Epithelial cell of proximal tubule (primary cell): ENCODE measurements around the gene ATP5MK. TPM values are rescaled to one million over a fixed set of nuclear protein-coding genes. Genes with fewer than 3 reads are reported as not detected.

Experiments
- DNase-seq: peaks from one replicate; pipeline ENCODE4 v3.0.0-alpha.2; 2011; ENCODE audit warnings: low read depth
- H3K4me3 ChIP-seq: 2 replicates; pipeline ENCODE4 v1.5.1; 2011; ENCODE audit warnings: low read depth, mild to moderate bottlenecking, low read length
- total RNA-seq: library from RNA; depleted of rRNA; stranded (reverse); fragments of >200 nt; gene quantifications from 2 replicates; pipeline ENCODE4 v1.2.3, GENCODE V29; 2015
- TF ChIP-seq, protein P1 (sequence below): conservative IDR thresholded peaks from 2 replicates; pipeline ENCODE4 v1.5.1; 2012; ENCODE audit warnings: low read depth, mild to moderate bottlenecking, low read length

Gene ATP5MK
- total RNA-seq, 1 donor from 2014 or later, result 562 TPM

DNA sequence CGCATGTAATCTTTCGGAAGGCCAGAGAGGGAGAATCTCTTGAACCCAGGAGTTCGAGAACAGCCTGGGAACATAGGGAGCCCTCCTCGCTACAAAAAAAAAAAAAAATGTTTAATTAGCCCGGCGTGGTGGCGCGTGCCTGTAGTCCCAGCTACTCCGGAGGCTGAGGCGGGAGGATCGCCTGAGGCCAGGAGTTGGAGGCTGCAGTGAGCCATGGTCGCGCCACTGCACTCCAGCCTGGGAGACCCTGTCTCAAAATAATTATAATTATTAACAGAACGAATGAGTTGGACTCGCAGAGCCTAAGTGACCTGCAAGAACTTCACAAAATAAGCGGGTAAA is 46.1 kb downstream of the ATP5MK start:
- H3K4me3 ChIP-seq, result peak overlapping the region; percentile 93
- TF ChIP-seq, protein P1, sequence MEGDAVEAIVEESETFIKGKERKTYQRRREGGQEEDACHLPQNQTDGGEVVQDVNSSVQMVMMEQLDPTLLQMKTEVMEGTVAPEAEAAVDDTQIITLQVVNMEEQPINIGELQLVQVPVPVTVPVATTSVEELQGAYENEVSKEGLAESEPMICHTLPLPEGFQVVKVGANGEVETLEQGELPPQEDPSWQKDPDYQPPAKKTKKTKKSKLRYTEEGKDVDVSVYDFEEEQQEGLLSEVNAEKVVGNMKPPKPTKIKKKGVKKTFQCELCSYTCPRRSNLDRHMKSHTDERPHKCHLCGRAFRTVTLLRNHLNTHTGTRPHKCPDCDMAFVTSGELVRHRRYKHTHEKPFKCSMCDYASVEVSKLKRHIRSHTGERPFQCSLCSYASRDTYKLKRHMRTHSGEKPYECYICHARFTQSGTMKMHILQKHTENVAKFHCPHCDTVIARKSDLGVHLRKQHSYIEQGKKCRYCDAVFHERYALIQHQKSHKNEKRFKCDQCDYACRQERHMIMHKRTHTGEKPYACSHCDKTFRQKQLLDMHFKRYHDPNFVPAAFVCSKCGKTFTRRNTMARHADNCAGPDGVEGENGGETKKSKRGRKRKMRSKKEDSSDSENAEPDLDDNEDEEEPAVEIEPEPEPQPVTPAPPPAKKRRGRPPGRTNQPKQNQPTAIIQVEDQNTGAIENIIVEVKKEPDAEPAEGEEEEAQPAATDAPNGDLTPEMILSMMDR, result no peak
- no peak for DNase-seq

Other genes starting within 250 kb of the ATP5MK start
- gene NT5C2, start 203.2 kb downstream of the ATP5MK start, total RNA-seq, result 37.0 and 41.0 TPM in 2 replicates
- gene RPEL1, start 150.6 kb downstream of the ATP5MK start, total RNA-seq, result 0.06 and 0.07 TPM in 2 replicates
- gene INA, start 119.3 kb downstream of the ATP5MK start, total RNA-seq, result 6.5 and 18.4 TPM in 2 replicates
- gene PCGF6, start 45.3 kb downstream of the ATP5MK start, total RNA-seq, result 16.2 and 22.4 TPM in 2 replicates
- 7.5 and 11.3 TPM in 2 replicates for gene TAF5, start 28.5 kb downstream of the ATP5MK start, total RNA-seq
- gene PDCD11, start 151 bp upstream of the ATP5MK start, total RNA-seq, result 32.6 and 35.2 TPM in 2 replicates
- 4.6 and 4.7 TPM in 2 replicates for gene CALHM2, start 55.9 kb upstream of the ATP5MK start, total RNA-seq
- gene CALHM1, start 62.4 kb upstream of the ATP5MK start, total RNA-seq, result not detected in 2 replicates
- gene CALHM3, start 82.8 kb upstream of the ATP5MK start, total RNA-seq, result not detected in 2 replicates
- gene NEURL1, start 97.2 kb upstream of the ATP5MK start, total RNA-seq, result 0.14 and 1.3 TPM in 2 replicates